ENCODE measurements around the gene SDK1. TPM values are rescaled to one million over a fixed set of nuclear protein-coding genes. Genes with fewer than 3 reads are reported as not detected.

Gene SDK1
- total RNA-seq, 1 donor = 0.27 TPM

- DNase-seq (ENCODE audit: low read depth) = no peak
- H3K4me3 ChIP-seq (ENCODE audit: low read depth, low read length) = no peak overlapping the region
- no peak for TF ChIP-seq CTCF (IDR thresholded peaks at IDR 0.05; ENCODE audit: insufficient read depth, low read length)
These were observed 967.3 kb downstream of the SDK1 start for GRCh38 chr7:4268040-4268965.

- no peak for DNase-seq (ENCODE audit: low read depth)
- TF ChIP-seq CTCF (IDR thresholded peaks at IDR 0.05; ENCODE audit: insufficient read depth, low read length) = no peak
- H3K4me3 ChIP-seq (ENCODE audit: low read depth, low read length) = no peak overlapping the region
These were observed 968.0 kb downstream of the SDK1 start for GRCh38 chr7:4269086-4269485.

GRCh38 chr7:4269746-4270145 lies 968.7 kb downstream of the SDK1 start:
- no peak for TF ChIP-seq CTCF (IDR thresholded peaks at IDR 0.05; ENCODE audit: insufficient read depth, low read length)
- no peak for DNase-seq (ENCODE audit: low read depth)
- no peak overlapping the region for H3K4me3 ChIP-seq (ENCODE audit: low read depth, low read length)

- H3K4me3 ChIP-seq (ENCODE audit: low read depth, low read length) = no peak overlapping the region
- no peak for DNase-seq (ENCODE audit: low read depth)
- TF ChIP-seq CTCF (IDR thresholded peaks at IDR 0.05; ENCODE audit: insufficient read depth, low read length) = no peak
These were observed 969.2 kb downstream of the SDK1 start for GRCh38 chr7:4270268-4270667.

GRCh38 chr7:4270941-4271715 lies 970.1 kb downstream of the SDK1 start:
- DNase-seq (ENCODE audit: low read depth) = no peak
- no peak for TF ChIP-seq CTCF (IDR thresholded peaks at IDR 0.05; ENCODE audit: insufficient read depth, low read length)
- no peak overlapping the region for H3K4me3 ChIP-seq (ENCODE audit: low read depth, low read length)

- no peak for TF ChIP-seq CTCF (IDR thresholded peaks at IDR 0.05; ENCODE audit: insufficient read depth, low read length)
- no peak for DNase-seq (ENCODE audit: low read depth)
These were observed 970.6 kb downstream of the SDK1 start for GRCh38 chr7:4271716-4272015.

More at GRCh38 chr7:4271716-4272015, 970.6 kb downstream of the SDK1 start:
- H3K4me3 ChIP-seq (ENCODE audit: low read depth, low read length) = no peak overlapping the region

All from fibroblast of the aortic adventitia (primary cell).